ENCODE data around the gene ST6GALNAC5. TPM values are rescaled to one million over a fixed set of nuclear protein-coding genes. Genes with fewer than 3 reads are reported as not detected.

The ST6GALNAC5 gene
- total RNA-seq, 1 experiment from 2014 or later = 0.24 TPM

- CTCF ChIA-PET = no interaction called here
- H4K20me1 ChIP-seq (ENCODE audit: insufficient read depth) = no peaks in the 10 kb centered on the region
- H3F3A ChIP-seq (ENCODE audit: insufficient read depth, low read depth) = no peaks in the 10 kb centered on the region
- H3K27me3 ChIP-seq (ENCODE audit: insufficient read depth, low read depth) = no peaks in the 10 kb centered on the region
- H3K4me3 ChIP-seq = no peak overlapping the region
- H3K9me2 ChIP-seq (ENCODE audit: insufficient read depth) = no peaks in the 10 kb centered on the region
- no peaks in the 10 kb centered on the region for H3K36me3 ChIP-seq (ENCODE audit: low read depth)
- no peak overlapping the region for H2AFZ ChIP-seq
- H3K27ac ChIP-seq = no peak overlapping the region
- BruUV-seq (replicated peaks) = no TSS peak
- DNase-seq = no peak
- H3K4me2 ChIP-seq = no peak overlapping the region
- intact Hi-C loops (cut with micrococcal nuclease; ENCODE audit: unreplicated experiment) = no loop called here
- H3K9me3 ChIP-seq (ENCODE audit: insufficient read depth, low read depth) = no peaks in the 10 kb centered on the region
- H3K4me1 ChIP-seq (replicated peaks; ENCODE audit: insufficient read depth) = no peaks in the 10 kb centered on the region
- no peak for TF ChIP-seq CTCF (conservative IDR thresholded peaks at IDR 0.05)
- no peak for TF ChIP-seq EZH2 (IDR thresholded peaks at IDR 0.05; ENCODE audit: low read depth)
- no peaks in the 10 kb centered on the region for H3K79me2 ChIP-seq (ENCODE audit: low read depth)
- POLR2A ChIA-PET (ENCODE audit: unreplicated experiment) = no interaction called here
These were observed 25.8 kb upstream of the ST6GALNAC5 start for GRCh38 chr1:76841460-76841859.

GRCh38 chr1:76843821-76844464 lies 23.3 kb upstream of the ST6GALNAC5 start:
- DNase-seq = no peak
- H3K27me3 ChIP-seq (ENCODE audit: insufficient read depth, low read depth) = no peaks in the 10 kb centered on the region
- no peaks in the 10 kb centered on the region for H3K9me2 ChIP-seq (ENCODE audit: insufficient read depth)
- no peak overlapping the region for H3K4me3 ChIP-seq
- no TSS peak for BruUV-seq (replicated peaks)
- H3K27ac ChIP-seq = no peak overlapping the region
- CTCF ChIA-PET = no interaction called here
- no peaks in the 10 kb centered on the region for H3K9me3 ChIP-seq (ENCODE audit: insufficient read depth, low read depth)
- no peaks in the 10 kb centered on the region for H3K36me3 ChIP-seq (ENCODE audit: low read depth)
- H3K79me2 ChIP-seq (ENCODE audit: low read depth) = no peaks in the 10 kb centered on the region
- H4K20me1 ChIP-seq (ENCODE audit: insufficient read depth) = no peaks in the 10 kb centered on the region
- H2AFZ ChIP-seq = 0 out of 2 replicates have a peak overlapping the region, but pooled peaks have one; percentile 50
- intact Hi-C loops (cut with micrococcal nuclease; ENCODE audit: unreplicated experiment) = no loop called here
- H3K4me2 ChIP-seq = peak overlapping the region; percentile 8; the same call in 1 of the 2 replicates
- POLR2A ChIA-PET (ENCODE audit: unreplicated experiment) = no interaction called here
- no peaks in the 10 kb centered on the region for H3F3A ChIP-seq (ENCODE audit: insufficient read depth, low read depth)
- no peaks in the 10 kb centered on the region for H3K4me1 ChIP-seq (replicated peaks; ENCODE audit: insufficient read depth)
- TF ChIP-seq EZH2 (IDR thresholded peaks at IDR 0.05; ENCODE audit: low read depth) (no peak), CTCF (conservative IDR thresholded peaks at IDR 0.05) (no peak)

GRCh38 chr1:76854255-76854654 lies 13.0 kb upstream of the ST6GALNAC5 start:
- Histone ChIP-seq H3K27me3 (ENCODE audit: insufficient read depth, low read depth) (no peaks in the 10 kb centered on the region), H3K9me3 (ENCODE audit: insufficient read depth, low read depth) (no peaks in the 10 kb centered on the region), H3K4me3 (no peak overlapping the region), H2AFZ (no peak overlapping the region), H3K27ac (no peak overlapping the region), H3K4me1 (replicated peaks; ENCODE audit: insufficient read depth) (no peaks in the 10 kb centered on the region), H3K79me2 (ENCODE audit: low read depth) (no peaks in the 10 kb centered on the region), H4K20me1 (ENCODE audit: insufficient read depth) (no peaks in the 10 kb centered on the region), H3K4me2 (no peak overlapping the region), H3K36me3 (ENCODE audit: low read depth) (no peaks in the 10 kb centered on the region), H3F3A (ENCODE audit: insufficient read depth, low read depth) (no peaks in the 10 kb centered on the region), H3K9me2 (ENCODE audit: insufficient read depth) (no peaks in the 10 kb centered on the region)
- ChIA-PET CTCF (no interaction called here), POLR2A (ENCODE audit: unreplicated experiment) (no interaction called here)
- intact Hi-C loops (cut with micrococcal nuclease; ENCODE audit: unreplicated experiment) = no loop called here
- TF ChIP-seq CTCF (conservative IDR thresholded peaks at IDR 0.05) = no peak
- TF ChIP-seq EZH2 (IDR thresholded peaks at IDR 0.05; ENCODE audit: low read depth) = no peak
- no TSS peak for BruUV-seq (replicated peaks)
- DNase-seq = no peak
